PC-3 (cell line): ENCODE data around the gene PRKCG.
"Not testable (repeated sequence)": the region's sequence is repeated elsewhere in the genome, so short reads cannot be mapped to it uniquely, and the experiment has no call there.

Experiments
- CTCF ChIP-seq: fragments of 300-600 bp; sonication (generic); conservative IDR thresholded peaks from 2 replicates; pipeline ENCODE4 v1.5.1; 2017; ENCODE audit warnings: antibody characterized with exemption, low read depth, mild to moderate bottlenecking, low read length
- EZH2 ChIP-seq: fragments of 300-600 bp; sonication (generic); IDR thresholded peaks from one replicate; pipeline ENCODE4 v1.6.1; 2017; ENCODE audit warnings: antibody characterized with exemption, mild to moderate bottlenecking, low read length; ENCODE audit not compliant: unreplicated experiment

GRCh38 chr19:53948611-53949010 is 66.6 kb downstream of the PRKCG start:
- not testable (repeated sequence) for TF ChIP-seq CTCF, EZH2
